Left renal cortex interstitium (tissue), 4 donors: ENCODE measurements around the gene SLC26A9. TPM values are rescaled to one million over a fixed set of nuclear protein-coding genes. Genes with fewer than 3 reads are reported as not detected.
A peak's percentile ranks its signal among the peaks of the same experiment; 100 is the strongest.

ENCODE experiments used
- DNase-seq, 4 donors: peaks; one replicate each; pipeline ENCODE4 v3.0.0-alpha.2; 2013; ENCODE audit warnings: low read depth in 4 of 4, low spot score in 2 of 4, missing footprints in 1 of 4
- polyA plus RNA-seq, 4 donors: library from polyadenylated mRNA; unstranded; fragments of 120-200 nt; gene quantifications; one replicate each; pipeline ENCODE4 v1.2.1, GENCODE V29; 2013; ENCODE audit not compliant: insufficient read length in 4 of 4

SLC26A9 gene, protein sequence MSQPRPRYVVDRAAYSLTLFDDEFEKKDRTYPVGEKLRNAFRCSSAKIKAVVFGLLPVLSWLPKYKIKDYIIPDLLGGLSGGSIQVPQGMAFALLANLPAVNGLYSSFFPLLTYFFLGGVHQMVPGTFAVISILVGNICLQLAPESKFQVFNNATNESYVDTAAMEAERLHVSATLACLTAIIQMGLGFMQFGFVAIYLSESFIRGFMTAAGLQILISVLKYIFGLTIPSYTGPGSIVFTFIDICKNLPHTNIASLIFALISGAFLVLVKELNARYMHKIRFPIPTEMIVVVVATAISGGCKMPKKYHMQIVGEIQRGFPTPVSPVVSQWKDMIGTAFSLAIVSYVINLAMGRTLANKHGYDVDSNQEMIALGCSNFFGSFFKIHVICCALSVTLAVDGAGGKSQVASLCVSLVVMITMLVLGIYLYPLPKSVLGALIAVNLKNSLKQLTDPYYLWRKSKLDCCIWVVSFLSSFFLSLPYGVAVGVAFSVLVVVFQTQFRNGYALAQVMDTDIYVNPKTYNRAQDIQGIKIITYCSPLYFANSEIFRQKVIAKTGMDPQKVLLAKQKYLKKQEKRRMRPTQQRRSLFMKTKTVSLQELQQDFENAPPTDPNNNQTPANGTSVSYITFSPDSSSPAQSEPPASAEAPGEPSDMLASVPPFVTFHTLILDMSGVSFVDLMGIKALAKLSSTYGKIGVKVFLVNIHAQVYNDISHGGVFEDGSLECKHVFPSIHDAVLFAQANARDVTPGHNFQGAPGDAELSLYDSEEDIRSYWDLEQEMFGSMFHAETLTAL
- under 1 TPM; 0.14 to 0.39 (median 0.25) TPM for polyA plus RNA-seq

DNA sequence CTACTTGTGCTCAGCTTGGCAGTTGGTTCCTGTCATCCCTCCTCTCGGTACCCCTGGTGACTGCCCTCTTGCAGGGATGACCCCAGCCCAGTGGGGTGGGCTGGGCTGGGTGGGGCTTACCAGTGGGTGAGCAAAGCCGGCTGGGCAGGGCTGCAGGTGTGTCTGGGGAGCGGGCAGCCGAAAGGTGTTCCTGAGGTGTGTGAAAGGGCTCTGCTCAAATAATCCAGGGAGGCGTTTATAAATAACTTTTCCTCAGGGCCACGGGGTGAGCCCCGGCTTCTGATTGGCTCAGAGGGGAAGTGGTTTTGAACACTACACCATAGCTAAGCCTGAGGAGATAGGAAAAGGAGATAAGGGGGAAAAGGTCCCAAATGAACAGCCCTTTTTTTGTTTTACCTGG lies at the start of gene SLC26A9:
Gene SLC26A9 (minus strand): TSS at position 212 of the 400 bp plus-strand sequence. CDS start 7,636 bp downstream, outside the sequence.
- DNase-seq = no peak

- DNase-seq = no peak
These were observed 49.1 kb upstream of the SLC26A9 start for GRCh38 chr1:205992218-205992882.

DNA sequence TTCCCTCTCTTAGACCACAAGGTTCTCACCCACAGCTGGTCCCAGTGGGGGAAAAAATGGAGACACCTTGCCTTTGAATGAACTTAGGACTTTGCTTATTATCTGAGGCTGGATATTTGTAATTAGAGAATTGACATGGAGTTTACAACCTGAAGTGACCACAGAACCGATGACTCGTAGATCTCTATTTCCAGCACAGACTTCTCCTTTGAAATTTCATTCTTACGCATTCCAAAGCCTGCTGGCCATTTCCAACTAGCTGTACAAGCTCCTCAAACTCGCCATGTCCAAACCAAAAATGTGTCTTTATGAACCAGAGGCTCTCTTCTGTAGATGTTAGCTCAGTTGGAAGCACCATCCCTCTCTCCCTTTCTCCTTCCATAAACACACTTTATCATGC lies 48.0 kb upstream of the SLC26A9 start:
- no peak for DNase-seq

GRCh38 chr1:205990226-205990625 lies 47.0 kb upstream of the SLC26A9 start:
- no peak for DNase-seq

GRCh38 chr1:205989786-205990185 lies 46.5 kb upstream of the SLC26A9 start:
- DNase-seq = no peak

DNA sequence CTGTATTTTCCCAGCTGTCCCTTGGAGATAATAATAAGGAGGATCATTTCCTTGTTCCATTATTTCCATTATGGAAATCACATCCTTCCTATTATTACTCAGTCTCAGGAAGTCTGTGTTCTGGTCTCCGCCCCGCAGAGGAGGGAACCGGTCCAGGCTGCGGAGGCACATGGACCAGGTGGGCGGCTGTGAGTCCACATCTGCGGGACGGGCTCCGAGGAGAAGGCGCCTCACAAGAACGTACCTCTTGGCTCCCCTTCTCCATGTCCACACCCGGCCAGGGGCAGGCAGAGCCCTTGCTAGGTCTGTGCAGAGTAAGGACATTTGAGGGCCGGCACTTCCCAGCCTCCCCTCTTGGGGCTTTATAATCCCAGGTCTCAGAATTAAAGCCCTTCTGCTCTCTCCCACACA lies 45.3 kb upstream of the SLC26A9 start:
- no peak for DNase-seq

GRCh38 chr1:205986861-205987260 lies 43.6 kb upstream of the SLC26A9 start:
- no peak for DNase-seq

DNA sequence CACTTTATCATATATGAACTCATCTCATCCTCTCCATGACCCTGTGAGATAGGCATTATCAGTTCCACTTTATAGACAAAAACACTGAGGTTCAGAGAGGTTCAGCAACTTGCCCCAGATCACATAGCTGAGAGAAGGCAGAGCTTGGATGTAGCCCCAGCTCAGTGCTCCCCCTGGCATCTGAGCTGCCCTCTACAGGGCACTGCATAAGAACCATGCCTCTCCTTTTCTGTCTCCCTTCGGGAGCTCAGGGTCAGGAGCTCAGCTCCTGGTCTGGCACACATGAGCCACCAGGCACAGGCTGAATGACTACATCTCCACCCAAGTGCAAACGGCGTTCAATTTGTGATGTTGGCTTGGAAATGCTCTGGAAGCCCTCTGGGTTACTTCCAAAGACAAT lies 43.0 kb upstream of the SLC26A9 start:
- DNase-seq = no peak

DNA sequence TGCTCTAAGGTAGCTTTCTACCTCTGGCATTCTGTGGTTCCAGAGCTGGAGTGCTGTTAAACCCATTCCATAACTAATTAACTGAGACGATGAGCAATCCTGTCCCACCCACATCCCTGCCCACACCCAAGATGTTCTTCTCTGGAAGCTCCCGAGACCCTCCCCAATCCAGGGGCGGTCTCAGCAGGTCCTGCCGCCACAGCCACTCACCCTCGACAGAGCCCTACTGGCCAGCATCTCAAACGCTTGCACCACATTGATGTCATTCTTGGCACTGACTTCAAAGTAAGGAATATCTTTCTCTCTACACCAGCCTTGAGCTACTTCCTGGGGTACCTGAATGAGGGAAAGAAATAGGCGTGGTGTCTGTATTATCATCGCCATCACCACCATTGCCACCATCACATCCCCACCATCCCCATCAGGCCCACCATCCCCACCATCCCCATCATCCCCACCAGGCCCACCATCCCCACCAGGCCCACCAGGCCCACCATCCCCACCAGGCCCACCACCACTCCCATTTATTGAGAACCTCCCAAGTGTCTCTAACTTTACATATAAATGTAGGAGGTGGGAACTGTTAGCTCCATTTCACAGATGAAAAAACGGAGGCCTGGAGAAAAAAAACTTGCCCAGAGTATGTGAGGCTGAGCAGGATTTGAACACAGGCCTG lies 42.2 kb upstream of the SLC26A9 start:
- no peak for DNase-seq

DNA sequence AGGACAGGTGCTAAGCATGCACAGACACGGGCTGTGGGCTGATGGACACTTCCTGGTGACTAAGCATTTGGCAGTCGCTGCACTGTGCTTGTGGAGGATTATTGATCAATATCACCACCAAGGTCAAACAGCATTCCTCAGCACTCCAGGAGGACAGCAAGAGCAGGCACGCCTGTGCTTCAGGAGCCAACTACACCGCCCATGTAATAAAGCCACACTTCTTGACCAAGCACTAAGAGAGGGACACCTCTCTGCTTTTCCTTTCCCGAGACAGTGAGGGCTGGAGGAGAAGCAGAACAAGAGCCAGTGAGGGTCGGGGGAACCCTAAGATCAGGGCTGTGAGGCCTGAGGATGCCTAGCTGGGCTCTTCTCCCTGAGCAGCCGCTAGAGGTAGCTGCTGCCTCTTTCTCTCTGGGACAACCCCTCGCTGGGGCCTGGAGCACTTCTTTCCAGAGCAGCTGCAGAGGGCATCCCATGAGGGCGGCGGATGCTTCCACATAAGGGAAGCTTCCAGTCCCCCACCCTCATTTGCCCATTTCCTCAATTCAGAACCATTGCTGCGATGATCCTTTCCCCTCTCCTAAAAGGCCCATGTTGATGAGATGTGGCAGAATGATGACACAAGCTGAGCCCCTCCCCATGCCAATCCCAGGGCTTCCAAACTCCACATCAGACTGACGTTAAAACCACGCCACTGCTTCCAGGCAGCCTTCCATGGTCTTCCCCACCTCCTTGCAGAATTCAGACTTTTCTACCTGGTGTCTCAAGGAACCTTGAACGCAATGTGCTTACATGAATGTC lies 40.9 kb upstream of the SLC26A9 start:
- DNase-seq = no peak

DNA sequence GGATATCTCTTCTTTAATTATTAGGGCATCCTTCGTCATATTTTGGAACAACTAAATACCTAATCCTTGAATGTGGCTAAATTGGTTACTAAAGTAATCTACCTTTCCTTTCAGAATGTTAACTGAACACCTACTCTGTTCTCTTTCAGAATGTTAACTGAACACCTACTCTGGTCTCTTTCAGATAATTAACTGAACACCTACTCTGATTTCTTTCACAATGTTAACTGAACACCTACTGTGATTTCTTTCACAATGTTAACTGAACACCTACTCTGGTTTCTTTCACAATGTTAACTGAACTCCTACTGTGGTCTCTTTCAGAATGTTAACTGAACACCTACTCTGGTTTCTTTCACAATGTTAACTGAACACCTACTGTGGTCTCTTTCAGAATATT lies 38.0 kb upstream of the SLC26A9 start:
- DNase-seq = no peak

DNA sequence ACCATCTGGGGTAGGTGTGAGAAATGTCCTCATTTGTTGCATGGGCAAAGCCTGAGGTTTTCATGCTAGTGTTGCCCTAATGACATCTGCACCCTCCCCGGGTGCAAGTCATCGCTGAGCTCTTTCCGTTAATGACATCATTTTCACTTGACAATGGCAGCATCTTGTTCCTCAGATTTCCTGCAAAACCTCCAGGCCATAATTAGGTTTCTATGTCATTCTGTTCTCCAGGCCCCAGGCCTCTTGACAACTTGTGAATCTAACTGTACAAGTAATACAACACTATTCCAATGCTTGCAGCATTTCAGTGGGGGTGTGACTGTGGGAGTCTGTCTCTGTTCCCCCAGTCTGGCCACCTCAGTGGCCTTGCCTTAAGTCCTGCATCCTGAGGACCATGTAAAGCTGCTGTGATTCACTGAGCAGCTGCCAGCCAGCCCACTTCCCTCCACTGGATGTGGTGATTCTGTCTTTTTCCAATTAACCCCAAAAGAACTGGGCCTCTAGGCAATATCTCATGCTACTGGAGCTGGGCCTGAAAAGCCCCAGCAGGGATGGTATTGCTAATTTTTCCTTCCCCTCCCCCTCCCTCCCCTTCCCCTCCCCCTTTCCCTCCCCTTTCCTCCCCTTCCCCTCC lies 37.1 kb upstream of the SLC26A9 start:
- DNase-seq = no peak

GRCh38 chr1:205979301-205979700 lies 36.0 kb upstream of the SLC26A9 start:
- DNase-seq = no peak

DNA sequence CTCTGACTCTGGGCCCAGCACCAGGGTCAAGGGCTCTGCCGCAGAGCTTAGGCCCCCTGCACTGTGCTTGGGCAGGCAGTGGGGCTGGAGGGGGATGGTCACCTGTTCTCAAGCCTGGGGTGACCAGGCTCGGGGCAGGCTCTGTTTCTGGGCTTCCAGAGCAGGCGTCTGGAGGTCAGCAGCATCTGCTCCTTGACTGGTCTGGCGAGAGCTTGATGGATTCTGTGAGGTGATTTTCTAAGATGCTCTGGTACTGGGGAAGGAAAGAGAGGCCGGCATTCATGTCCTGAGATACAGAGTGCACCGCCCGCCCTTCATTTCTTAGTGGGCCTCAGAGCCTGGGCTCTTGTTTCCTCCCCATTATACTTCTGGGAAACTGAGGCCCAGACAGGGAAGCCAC lies 35.4 kb upstream of the SLC26A9 start:
- no peak for DNase-seq

DNA sequence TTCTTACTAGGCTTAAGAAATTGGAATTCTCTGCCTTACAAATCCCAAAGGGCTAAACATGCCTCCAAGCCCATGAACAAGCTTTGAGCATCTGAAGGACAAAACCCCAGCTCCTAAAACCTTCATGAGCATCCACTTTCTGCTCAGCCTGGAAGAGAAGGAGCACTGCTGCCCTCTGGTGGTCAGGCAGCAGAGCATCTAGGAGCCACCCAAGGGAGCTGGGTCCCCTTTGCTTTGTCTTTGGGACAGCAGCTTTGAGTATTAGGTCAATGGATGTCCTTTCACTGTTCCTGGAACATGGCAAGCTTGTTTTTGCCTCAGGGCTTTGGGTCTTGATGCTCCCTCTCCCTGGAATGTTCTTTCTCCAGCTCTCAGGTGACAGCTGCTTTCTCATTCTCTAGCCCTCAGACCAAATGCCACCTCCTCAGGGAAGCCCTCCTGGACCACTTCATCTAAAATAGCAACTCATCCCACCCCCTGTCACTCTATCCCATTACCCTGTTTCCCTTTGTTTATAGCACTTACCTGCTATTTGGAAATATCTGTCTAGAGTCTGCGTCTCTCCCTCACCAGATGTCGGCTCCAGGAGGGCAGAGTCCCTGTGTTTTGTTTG lies 34.3 kb upstream of the SLC26A9 start:
- peak in 1 of 4 donors; percentile 56 for DNase-seq

DNA sequence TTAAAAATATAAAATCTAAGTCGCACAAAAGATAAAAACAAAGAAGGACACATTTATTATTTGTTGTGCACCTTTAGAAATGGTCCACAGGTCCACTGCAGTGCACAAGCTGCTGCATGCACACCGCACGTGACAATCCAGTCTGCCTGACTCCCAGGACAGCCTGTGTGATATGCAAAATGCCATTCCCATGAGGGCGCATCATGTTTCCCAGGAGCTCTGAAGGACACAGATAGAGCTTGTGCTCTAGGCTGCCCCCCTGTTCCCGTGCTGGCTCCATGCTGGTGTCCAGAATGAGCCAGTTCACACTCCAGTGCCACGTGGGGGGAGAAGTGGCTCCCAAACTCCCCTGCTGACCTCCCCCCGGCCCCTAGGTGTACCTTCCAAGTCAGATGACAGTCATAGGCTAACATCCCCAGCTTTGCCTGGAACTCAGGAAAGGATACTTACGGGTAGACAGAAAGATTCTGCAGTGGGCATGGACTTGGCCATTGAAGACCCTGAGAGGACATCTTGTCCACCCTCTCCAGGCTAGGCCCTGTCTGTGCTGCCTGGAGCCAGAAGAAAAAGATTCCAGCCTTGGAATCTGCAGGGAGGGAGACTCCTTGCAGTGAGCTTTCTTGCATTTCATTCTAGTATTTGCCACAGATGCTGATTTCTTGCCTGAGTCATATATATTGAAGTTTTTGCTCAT lies 33.6 kb upstream of the SLC26A9 start:
- DNase-seq = no peak

DNA sequence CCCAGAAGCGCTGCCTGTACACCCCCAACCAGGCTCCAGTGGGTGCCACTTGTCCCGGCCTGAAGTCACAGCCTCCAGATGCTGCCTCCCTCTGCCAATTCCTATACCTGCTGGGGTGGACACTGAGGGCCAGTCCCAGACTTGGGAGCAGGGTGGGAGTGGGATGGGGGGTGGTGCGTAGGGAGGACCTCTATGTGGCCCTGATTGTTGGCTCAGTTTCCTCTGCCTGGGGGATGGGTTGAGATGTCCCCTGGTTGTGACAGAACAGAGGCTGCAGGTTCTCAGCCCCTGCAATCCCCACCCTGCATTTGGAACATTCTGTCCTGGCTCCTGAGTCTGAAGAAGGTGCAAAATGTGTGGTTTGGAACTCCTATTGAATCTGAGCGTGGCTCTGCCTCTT lies 32.8 kb upstream of the SLC26A9 start:
- no peak for DNase-seq

DNA sequence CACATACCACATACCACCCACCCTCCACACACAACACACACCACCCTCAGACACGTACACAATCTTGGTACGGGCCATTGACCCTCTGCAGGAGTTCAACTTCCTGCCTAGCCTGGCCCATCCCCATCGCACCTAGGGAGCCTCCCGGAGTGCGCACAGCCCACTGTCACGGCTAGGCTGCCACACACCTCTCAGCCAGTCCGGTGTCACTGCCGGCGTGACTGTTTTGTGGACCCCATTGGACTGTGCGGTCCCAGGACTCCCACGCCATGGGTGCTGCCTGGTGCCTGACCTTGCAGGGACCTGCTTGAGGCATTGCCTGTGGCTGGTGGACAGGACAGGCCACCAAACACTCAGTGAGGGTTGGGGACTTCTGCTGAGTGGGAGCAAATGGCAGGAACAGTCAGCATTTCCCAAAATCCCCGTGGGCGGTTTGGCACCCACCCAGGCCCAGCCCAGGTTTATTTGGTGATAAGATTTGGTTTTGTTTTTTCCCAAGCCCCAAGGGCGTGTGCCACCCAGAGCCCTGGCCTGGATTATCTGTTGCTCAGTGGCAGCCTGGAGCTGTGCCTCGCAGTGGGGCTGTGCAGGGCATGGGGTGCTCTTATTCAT lies 32.2 kb upstream of the SLC26A9 start:
- DNase-seq = no peak
